ENCODE measurements around the gene SLIT1.
A peak's percentile ranks its signal among the peaks of the same experiment; 100 is the strongest.

SLIT1 gene

DNA sequence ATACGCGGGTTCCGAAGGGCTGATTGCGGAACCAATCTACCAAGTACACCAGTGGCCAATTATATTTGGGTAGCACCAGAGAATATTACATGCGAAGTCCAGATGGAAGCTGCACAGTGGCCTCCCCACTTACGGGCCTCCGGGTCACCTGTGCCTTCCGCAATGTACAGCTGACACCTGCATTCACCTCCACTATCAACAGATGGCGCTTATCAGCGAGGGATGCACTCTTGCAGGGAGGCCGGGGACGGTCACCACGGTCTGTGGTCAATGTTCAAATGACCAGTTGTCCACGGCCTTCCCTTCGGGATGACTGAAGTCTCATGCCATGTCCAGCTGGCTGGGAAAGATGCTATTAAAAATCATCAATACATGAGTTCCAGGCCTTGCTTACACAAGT lies 47.6 kb downstream of the SLIT1 start:
- DNase-seq, result no peak

- no peak for DNase-seq
Observed at GRCh38 chr10:97136756-97137155, 49.0 kb downstream of the SLIT1 start.

DNA sequence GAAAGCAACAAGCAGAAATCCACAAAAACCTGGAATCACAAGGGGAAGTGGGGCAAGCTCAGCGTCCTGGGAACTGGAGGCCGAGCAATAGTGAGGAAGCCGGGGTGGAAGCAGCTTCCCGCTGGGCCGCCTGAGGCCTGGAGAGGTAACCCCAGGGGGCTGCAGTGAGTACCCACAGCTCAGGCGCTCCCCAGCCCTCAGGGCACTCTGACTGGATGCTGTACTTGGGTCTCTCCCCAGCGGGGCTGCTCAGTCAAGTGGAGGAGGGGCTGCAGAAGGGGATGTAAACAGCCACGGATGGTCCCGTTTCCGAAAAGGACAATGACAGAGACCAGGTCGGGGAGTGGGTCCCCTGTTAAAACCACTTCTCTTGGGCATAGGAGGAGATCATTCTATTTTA lies 50.3 kb downstream of the SLIT1 start:
- no peak for DNase-seq

DNA sequence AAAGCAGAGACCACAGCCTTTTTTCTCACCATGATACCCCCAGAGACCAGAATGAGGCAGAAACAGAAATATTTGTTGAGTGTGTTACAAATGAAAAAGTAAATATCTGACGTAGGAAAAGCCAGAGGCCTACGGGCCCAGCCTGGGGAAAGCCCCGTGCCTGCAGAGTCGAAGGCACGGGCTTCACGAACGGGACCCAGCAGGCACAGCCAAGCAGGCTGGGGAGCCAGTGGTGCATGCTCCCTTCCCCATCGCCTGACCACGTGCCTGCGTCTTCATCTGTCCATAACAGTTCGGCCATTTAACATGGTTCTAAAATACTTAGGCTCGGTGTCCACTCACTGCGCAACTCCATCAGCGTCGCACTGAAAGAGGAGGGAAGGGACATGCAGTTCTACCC lies 50.8 kb downstream of the SLIT1 start:
- DNase-seq, result no peak

DNA sequence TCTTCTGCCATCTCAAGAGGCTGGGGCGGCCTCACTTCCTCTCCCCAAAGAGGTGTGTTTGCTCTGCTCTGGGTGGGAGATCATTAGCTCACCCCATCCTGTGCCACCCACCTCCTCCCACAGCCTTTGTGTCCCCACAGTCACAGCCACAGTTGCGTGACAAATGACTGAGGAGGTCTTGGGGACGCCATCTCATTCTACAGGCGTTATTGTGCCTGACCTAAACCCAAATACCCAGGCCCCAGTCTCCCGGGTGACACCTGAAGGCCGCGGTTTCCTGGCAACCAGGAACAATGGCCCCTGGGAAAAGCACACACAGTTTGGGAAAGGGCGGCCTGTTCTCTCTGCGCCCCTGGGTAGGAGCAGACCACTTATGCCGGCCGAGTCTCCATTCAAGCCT lies 51.6 kb downstream of the SLIT1 start:
- DNase-seq, result no peak

- no peak for DNase-seq
Observed at GRCh38 chr10:97132273-97132672, 53.5 kb downstream of the SLIT1 start.

DNA sequence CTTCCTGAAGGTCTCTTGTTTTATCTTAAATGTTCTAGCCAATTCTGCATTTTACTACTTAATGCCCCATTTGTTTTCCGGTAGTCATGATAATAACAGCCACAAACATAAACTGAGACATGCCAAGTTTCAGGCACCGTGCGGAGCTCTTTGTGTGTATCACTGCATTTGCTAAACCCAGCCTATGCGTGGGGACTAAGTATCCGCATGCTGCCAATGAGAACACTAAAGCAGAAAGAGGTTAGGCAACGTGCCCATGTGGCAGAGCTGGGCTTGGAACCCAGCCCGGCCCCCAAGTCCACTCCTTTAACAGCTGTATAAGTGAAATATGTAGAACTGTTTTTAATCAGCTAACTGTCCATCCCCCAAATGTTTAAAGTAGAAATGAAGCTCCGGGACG lies 54.1 kb downstream of the SLIT1 start:
- DNase-seq, result no peak

DNA sequence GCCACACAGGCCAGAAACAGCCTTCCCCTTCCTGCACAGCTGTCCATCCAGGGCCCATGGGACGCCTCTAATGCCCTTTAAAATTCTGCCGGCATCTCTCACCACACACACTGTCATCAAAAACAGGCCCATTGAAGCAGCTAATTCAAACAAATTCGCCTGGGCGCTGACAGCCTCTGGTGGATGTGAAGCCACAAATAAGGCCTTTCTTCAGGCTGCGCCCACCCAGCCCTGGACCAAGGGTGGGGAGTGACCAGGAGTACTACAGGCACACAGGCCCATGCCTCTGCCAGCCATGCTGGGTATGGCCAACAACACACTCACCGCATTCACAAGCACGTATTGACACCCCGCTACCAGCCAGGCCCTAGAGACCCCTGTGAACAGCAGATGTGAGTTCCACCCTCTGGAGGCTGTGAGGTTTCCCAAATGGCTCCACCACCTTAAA lies 54.6 kb downstream of the SLIT1 start:
- no peak for DNase-seq

GRCh38 chr10:97129666-97130065 lies 56.1 kb downstream of the SLIT1 start:
- no peak for DNase-seq

- DNase-seq, result no peak
Observed at GRCh38 chr10:97128516-97129154, 57.1 kb downstream of the SLIT1 start.

- no peak for DNase-seq
Observed at GRCh38 chr10:97128039-97128492, 57.7 kb downstream of the SLIT1 start.

GRCh38 chr10:97127509-97127908 lies 58.2 kb downstream of the SLIT1 start:
- no peak for DNase-seq

GRCh38 chr10:97124211-97124610 lies 61.5 kb downstream of the SLIT1 start:
- no peak for DNase-seq

- no peak for DNase-seq
Observed at GRCh38 chr10:97123765-97124164, 62.0 kb downstream of the SLIT1 start.

DNA sequence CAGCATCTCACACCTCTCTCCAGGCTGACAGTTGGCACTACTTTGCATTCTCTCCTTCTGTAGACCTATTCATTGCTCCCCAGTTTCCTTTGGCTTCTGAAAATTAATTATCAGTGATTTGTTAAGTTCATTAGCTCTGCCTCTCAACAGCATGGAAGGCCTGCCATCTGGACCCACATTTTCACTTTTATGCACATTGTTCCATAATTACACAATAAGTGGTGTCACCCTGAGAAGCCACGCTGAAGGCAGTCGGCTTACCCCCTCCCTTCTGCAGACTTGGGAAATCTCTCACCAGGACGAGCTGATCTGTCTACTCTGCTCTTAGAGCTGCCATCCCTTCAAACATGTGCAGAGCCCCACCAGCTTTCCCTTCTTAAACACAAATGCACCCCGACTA lies 64.7 kb downstream of the SLIT1 start:
- DNase-seq, result no peak

GRCh38 chr10:97120370-97120769 lies 65.4 kb downstream of the SLIT1 start:
- DNase-seq, result no peak

DNA sequence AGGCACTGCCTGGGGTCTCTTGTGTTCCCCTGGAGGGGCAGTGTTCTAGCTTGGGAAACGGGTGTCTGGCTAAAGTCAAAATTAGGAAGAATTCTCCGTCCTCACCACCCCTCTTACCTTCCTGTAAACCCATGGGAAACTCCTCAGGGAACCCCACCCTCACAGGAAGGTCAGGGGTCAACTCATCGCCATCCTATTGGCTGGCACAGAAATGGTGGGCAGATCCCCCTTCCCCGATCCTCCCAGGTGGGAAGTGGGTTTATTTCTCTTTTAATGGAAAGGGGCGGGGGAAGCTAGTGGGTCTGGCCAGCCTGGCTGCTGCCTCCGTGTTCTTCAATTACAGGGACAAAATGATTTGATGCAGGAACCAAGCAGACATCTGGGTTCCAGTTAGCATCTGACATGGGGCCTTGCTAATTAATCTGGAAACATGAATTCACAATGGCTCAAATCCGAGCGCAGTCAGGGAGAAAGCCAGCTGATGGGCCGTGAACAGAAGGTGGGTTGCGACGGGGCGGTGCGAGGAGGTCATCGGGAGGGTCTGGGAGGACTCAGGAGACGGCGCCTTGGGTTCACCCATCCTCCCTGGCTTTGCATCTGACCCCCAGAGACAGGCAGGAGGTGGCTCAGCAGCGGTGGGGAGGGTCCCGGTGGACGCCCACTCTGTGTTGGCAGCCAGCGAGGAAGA lies 66.6 kb downstream of the SLIT1 start:
- DNase-seq, result no peak

GRCh38 chr10:97117372-97117771 lies 68.4 kb downstream of the SLIT1 start:
- DNase-seq, result peak; percentile 4

DNA sequence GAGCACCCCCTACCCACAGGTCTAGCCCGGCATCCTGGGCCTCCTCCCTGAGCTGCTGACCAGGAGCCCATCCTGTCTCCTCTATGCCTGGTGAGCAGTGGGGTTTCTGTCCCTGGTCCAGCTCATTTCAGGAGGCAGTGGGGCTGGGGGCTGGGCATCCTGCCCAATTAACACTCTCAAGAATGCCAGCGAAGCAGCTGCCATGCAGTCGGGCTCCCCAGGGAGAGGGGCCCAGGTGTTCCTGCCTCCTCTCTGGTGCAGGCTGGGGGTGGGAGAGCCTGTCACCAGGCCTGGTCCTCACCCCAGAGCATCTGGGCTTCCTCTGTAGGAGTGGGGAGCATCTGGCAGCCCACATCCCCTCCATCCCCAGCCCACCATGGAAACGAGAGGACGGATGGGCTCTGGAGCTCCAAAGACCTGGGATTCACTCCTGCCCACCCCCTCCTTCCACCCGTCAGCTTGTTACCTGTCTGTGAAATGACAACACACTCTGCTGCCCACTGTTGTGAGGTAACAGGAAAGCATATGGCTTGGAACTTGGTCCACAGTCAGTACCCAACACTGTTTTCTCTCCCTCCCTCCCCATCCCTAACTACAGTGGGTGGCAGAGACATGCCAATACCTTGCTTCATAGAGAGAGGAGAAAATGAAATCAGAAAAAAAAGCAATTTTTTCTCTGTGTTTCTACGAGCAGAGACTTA lies 69.1 kb downstream of the SLIT1 start:
- DNase-seq, result no peak

- no peak for DNase-seq
Observed at GRCh38 chr10:97115846-97116245, 69.9 kb downstream of the SLIT1 start.

GRCh38 chr10:97111615-97112014 lies 74.1 kb downstream of the SLIT1 start:
- DNase-seq, result no peak

- DNase-seq, result no peak
Observed at GRCh38 chr10:97109547-97109946, 76.2 kb downstream of the SLIT1 start.

GRCh38 chr10:97107551-97107950 lies 78.2 kb downstream of the SLIT1 start:
- DNase-seq, result no peak

DNA sequence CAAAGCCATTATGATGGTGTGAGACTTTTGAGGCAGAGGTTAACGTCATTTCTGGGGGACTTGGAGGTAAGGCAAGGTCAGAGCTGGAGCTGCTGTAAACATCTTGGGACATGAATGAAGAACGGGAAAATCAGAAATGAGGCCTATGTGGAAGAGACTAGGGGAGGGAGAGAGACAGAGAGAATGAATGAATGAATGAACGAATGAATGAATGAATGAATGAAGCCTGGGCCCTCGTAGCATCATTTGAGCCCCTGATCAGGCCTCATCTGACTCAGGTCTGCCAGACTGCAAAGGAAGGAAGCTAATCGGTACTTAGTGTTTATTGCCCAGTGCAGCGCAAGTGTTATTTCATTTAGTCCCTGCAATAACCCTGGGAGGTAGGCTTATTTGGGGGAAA lies 79.6 kb downstream of the SLIT1 start:
- DNase-seq, result no peak

Data from fibroblast of skin of back (primary cell).